Measurements from ENCODE around the gene KCNIP3.

GRCh38 chr2:95296011-95296410 lies 1.1 kb upstream of the KCNIP3 start:
- TF ChIP-seq CTCF (IDR thresholded peaks at IDR 0.05) (no peak), EZH2 (IDR thresholded peaks at IDR 0.05; ENCODE audit: borderline replicate concordance, insufficient read depth, low read depth, low read length, poor library complexity, severe bottlenecking) (no peak)

All from B cell (primary cell).